Cerebellar cortex (tissue), 1 donor: ENCODE data around the gene GPR135.
"Not testable (repeated sequence)": the region's sequence is repeated elsewhere in the genome, so short reads cannot be mapped to it uniquely, and the experiment has no call there.

ENCODE experiments used
- DNase-seq: peaks from one replicate; pipeline ENCODE4 v3.0.0-alpha.2; 2015; ENCODE audit warnings: low spot score

GPR135 gene

DNA sequence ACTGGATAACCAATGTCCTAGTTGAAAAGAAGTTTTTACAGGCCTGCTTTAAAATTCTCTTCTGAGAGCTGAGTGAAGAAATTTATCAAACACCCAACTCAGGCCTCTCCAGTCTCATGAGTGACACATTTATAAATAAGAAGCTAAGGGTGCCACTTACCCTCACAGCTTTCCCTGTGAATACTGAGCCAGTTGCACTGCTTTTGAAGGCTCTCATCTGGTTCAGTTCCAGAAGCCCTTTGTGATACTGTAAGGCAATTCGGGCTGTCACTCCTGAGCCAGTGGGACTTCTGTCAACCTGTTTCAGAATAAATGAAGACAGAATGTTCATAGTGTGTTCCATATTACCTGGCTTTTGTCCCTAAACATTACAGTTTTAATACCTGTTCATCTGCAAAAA is 10.5 kb upstream of the GPR135 start:
- DNase-seq, result no peak

DNA sequence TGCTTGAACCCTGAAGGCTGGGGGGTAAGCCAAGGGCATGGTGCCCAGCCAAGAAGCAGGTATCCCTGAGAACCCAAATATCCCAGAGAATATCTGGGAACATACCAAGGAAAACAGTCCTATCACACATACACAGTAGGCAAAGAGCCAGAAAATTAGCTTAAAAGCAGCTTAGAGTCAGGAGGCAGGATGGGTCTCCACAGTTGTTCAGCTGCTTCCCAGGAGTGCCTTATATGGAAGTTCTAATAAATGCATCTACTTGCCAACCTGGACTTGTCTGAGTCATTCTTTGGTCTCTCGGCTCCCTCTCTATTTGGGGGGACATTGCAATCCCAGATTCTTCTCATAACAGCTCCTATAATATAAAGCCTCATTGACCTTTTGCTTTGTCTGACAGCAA is 9.0 kb upstream of the GPR135 start:
- no peak for DNase-seq

DNA sequence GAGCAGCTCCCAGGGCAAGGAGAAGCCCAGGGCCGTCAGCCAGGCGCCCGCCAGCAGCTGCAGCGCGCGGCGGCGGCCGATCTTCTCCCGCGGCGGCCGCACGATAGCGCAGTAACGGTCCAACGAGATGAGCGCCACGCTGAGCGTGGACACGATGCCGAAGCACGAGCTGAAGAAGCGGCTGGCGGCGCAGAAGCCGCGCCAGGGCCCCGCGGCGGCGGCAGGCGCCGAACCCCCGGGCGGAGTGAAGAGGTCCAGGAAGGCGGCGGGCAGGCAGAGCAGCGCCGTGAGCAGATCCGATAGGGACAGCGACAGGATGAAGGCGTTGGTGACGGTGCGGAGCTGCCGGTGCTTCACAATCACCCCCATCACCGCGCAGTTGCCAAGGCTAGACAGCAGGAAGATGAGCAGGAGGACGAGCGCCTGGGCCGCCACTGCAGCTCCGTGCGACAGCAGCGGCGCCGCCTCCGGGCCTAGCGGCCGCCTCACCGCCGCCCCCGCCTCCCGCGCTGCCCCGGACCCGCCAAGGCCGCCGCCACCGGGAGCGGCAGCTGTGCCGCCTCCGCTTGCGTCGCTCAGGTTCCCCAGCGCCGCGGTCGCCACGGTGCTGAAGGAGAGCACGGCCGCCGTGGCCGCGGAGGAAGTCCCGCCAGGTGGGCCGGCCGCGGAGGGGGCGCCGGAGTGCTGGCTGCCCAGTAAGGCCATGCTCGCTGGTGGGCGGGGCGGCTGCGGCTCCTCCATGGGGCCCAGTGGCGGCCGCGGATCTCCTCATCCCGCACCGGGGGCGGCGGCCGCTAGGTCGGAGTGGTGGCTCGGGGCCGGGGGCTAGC is 479 bp downstream of the GPR135 start:
- peak; percentile 55 for DNase-seq

DNA sequence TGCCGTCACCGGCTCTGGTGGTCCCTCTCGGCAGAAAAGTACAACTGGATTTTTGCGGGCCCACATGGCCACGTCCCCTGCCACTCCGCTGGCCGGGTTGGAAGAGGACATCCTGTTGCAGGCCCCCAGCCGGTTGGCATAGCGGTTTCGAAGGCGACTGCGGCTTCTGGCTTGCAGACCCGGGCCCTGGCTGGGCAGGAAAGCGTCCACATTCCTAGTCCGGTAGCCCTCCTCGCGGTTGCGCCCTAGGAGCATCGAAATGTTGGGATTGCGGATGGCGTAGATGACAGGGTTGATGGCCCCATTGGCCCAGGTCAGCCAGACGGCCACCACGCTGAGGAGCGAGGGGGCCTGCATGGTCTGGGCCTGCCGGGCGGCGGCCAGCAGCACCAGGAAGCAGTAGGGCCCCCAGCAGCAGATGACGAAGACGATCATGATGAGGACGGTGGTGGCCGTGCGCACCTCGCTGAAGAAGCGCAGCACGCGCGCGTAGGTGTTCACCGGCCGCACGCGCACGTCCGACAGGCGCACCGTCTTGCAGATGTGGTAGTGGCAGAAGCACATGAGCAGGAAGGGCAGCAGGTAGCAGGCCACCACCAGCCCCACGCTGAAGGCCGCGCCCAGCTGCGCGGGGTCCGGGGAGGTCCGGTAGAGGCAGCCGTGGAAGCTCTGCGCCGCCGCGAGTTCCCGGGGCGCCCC is 1.2 kb downstream of the GPR135 start:
- peak; percentile 26 for DNase-seq

DNA sequence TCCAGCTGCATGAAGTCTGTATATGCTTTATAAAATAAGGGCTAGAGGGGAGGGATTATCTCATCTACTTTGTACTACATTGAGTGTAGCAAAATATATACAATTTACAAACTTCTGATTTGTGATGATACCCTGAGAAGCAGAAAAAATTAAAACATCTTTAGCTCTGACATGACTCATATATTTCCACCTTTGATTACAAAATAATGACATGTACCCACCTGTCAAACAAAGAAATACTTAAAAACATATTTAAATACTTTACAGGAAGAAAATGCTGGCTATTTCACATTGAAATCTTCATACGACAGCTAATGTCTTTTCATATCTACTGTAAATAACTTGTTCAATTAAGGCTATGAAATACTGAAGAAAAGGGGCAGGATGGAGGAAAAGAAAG is 3.3 kb downstream of the GPR135 start:
- DNase-seq, result no peak

DNA sequence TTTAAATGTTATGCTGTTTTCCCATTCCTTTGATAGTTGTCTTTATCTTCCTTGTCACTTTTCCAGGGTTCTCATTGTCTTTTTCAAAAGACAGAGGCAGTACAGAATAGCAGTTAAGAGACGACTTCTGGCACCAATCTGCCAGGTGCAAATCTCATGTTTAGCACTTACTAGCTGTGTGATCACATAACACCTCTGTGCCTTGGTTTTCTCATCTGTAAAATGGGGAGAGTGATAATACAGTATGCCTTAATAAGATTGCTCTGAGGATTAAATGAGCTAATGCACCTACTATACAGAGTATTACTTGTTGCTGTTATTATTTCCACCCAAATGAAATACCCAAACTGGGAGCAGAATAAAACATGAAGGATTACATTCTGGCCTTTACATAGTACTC is 4.8 kb downstream of the GPR135 start:
- no peak for DNase-seq

DNA sequence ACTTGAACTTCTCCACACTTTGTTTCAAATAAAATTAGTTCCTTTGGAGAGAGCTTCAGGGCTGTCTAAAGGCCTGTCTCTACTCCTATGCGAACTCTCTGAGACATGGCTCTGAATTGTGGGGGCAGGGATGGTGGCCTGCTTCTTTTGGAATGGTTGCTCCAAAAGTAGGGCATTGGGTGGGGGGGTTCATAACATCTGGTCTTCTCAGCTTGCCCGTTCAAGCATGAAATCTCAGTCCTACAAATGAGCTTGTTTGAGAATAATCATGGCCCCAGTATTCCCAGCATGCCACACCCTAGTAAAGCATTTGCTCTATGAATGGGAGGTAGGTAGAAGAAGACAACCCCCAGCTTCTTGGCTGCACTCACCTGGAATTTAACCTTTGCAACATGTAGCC is 6.7 kb downstream of the GPR135 start:
- DNase-seq, result no peak

DNA sequence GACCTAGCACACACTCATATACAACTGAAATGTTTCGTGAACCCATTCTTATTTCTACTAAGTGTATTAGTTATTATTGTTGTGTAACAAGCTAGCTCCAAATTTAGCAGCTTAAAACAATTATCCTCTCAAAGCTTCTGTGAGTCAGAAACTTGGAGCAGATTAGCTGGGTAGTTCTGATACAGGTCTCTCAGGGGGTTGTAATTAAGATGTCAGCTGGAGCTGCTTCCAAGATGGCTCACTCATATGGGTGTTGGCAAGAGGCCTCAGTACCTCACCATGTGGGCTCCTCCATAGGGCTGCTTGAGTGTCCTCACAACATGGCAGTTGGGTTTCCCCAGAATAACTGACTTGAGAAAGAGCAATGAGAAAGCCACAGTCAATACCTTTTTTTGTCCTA is 9.8 kb downstream of the GPR135 start:
- no peak for DNase-seq

DNA sequence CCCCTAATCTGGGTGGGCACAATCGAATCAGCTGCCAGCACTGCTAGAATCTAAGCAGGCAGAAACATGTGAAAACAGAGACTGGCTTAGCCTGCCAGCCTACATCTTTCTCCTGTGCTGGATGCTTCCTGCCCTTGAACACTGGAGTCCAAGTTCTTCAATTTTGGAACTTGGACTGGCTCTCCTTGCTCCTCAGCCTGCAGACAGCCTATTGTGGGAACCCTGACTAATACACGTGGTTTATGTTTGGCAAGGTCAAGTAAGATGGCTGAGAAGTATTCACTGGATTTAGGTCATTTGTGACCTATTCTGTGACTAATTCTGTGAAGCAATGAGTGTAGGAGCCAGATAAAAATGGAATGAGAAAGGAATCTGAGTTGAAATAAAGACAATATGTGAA is 11.0 kb downstream of the GPR135 start:
- no peak for DNase-seq

DNA sequence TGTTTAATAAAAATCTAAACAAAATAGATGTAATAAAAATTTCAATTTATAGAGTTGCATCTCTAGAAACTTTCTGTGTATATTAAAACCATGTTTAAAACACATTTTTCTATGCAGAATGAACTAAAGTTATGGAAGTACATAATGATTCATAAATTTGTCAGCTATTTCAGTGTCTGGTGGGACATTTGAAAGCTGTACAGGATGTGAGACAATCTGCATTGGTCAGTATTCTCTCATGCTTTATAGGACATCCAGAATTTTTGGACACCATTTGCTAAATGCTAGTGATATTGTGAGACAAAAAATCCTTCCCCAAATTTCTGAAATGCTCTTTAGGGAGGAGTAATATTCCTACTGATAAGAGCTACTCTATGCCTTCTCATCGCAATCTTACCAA is 13.3 kb downstream of the GPR135 start:
- no peak for DNase-seq

DNA sequence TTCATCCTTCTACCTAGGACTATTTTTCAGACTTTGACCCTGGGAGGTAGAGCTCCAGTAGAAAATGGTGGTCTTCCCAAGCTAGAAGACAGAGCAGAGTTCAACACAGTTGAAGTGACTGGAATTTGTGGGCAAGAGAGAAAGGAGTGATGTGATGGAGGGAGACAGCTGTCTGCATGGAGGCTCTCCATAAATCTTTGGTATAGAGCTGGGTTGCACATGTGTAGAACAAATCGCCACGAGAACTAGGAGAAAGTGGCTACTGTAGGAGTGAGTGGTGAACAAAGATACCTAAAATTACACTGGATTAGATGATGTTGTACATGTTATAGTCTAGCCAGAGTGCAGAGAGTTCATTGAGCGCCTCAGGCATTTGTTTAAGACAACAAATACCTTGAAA is 14.5 kb downstream of the GPR135 start:
- DNase-seq, result no peak

DNA sequence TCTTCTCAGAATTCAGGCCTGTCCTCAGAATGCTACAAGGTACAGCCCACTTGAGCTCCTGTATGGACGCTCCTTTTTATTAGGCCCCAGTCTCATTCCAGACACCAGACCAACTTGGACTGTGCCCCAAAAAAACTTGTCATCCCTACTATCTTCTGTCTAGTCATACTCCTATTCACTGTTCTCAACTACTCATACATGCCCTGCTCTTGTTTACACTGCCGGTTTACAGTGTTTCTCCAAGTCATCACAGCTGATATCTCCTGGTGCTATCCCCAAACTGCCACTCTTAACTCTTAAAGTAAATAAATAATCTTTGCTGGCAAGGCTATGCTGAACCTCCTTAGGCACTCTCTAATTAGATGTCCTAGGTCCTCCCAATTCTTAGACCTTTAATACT is 16.5 kb downstream of the GPR135 start:
- DNase-seq, result not testable (repeated sequence)

DNA sequence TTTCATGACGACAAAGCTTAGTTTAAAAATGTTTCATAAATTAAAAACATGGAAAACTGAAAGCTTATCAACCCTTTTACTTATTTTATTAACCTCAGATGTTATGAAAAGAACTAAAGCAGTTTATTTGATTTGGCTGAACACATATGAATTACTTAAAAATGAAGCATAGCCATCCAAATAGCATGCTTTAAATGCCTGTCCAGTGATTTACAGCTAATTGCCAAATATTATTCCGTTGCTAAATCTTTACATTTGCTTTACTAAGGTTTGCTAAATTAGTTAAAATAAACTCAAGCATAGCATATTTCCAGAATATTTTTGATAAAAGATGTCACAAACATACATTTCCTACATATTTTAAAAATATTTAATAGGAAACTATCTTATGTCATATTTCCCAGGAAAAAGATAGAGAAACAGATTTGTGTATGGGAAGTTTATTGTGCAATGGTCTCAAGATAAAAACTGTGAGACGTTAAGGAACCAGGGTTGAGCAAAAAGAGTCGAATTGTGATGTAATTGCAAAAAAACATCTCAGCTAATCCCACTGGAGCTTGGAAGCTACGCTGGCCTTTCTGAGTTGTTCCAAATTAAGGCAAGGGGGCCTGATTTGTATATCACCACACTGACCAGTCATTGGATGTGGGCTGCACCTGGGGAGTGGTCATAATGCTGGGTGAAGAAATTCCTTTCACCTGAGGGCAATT is 25.8 kb downstream of the GPR135 start:
- no peak for DNase-seq

DNA sequence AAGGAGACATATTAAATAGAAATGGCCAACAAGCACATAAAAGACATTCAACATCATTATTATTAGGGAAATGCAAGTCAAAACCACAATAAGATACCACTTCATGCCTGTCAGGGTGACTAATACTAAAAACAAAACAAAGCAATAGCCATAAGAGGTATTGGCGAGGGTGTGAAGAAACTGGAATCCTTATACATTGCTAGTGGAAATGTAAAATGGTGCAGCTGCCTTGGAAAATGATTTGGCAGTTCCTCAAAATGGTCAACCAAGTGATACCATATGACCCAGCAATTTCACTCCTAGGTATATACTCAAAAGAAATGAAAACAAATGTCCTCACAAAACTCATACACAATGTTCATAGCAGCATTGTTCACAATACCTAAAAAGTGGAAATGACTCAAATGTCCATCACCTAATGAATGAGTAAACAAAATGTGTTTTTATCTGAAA is 27.0 kb downstream of the GPR135 start:
- no peak for DNase-seq

DNA sequence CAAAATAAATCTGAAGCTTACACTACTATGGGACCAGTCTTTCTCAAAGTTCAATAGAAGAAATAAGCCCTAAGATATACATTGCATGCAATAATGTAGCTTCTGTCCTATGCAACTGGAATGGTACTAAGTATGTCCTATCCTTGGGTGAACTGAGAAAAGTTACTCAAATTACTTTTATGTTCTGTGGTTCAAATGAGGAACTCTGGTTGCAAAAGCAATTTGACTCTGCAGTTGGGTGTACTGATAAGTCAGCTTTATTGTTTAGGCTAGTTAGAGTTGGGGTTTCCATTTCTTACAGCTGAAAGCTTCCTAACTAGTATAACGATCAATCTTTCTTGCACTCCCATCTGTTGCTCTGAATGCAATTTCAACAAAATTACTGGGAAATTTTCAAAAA is 29.2 kb downstream of the GPR135 start:
- DNase-seq, result no peak

DNA sequence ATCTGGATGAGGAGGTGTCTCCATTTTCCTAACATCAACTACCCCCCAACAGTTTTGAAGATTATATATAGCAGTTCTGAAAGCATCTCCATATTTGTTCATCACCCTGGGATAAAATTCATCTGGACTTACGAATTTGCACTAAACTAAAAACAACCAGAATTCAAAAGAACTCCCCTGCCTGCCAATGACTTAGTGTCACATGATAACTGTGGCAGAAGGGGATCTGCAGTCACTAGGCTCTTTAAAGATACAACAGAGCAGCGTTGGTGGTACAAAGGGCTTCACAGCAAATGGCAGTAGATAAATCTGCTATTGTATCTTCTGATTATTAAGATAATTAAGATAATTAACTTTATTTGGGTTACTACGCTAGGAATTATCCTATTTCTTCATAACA is 30.1 kb downstream of the GPR135 start:
- no peak for DNase-seq

DNA sequence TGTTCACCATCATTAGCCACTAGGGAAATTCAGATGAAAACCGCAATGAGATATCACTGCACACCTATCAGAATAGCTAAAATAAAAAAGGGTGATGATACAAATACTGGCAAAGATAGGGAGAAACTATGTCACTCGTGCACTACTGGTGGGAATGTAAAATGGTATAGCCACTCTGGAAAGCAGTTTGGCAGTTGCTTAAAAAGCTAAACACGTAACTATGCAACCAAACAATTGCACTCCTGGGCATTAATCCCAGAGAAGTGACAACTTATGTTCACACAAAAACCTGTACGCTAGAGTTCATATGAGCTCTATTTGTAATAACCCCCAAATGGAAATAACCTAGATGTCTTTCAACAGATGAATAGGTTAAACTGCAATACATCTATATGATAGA is 35.4 kb downstream of the GPR135 start:
- no peak for DNase-seq

DNA sequence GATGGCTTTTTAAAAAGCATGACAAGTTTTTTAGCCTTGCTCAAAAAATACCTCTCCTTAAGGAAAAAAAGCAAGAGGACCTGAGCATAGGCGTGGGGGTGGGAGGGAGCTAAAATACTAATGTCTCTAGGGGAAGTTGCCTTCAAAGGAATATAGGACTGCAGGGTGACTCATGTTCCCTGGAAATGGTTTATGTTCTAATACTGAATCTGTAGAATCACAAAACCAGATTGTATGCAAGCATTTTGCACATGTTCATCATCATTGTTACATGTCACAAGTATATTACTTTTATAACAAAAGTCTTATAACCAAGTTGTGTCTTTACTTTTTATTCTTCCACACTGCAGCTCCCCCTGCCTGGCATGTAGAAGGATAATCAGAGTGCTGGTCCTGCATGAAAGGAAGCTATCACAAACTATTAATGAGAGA is 36.6 kb downstream of the GPR135 start:
- DNase-seq, result no peak

DNA sequence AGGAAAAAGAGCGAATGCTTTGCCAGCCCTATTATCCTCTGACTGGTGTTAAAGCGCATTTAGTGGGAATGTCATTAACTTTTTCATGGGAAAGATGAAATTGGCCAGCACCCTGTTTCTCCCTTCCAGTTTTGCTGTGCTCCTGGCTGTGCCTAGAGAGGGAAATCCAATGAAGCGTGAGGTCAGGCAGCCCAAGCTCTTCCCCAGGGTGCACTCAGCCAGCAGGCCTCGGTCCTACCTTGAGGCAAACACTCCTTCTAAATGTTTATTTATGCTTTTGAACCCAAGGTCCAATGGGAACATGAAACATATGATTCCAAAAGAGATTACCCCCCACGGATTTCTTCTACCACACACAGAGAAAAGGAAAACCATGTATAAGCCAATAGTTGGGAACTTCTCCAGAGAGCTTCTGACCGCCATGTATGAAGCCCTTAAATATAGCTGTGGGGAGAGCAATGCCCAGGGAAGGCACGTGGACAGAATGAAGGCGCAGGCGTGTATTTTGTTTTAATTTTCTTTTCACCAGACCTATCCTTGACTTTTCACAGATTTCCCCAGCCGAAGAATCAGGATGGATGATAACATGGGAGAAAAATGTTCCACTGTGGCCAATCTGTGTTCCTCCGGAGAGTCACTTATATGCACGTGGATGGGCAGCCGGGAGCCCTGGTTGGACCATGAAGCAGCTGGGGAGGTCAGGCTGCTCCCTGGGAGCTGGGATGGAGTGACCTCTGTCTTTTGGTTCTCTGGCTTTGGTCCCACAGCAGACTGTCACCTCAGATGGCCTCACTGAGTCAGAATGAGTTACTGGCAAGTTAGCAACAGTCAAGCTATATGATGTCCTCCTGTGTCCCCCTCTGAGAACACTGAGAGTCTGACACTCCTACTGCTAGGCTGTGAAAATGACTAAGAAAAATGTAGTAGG is 37.3 kb downstream of the GPR135 start:
- peak; percentile 33 for DNase-seq

DNA sequence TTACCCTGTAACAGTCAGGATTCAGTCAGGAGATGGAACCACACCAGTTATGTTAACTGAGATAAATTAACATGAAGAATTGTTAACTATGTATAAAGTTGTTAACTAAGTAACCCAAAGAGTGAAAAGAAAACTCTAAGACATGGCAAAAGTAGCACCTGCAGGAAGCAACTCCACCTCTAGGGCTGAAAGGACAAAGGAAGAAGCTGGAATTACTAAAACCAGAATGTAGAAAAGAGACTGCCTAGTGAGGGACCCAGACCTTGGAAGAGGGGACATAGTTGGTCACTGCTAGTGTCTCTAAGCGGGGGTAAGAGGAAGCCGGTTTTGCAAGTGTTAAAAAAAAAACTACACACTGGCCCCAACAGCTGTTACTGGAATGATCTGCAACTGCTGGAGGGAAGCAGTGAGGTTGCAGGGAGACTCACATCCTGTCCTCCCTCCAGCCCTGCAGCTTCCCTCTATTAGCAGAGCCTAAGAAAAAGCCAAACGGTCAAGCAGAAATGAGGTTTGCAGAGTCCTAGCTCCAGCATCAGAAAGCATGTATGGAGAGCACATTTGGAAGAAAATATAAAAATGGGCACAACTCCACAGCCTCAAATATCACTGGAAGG is 39.8 kb downstream of the GPR135 start:
- DNase-seq, result no peak

DNA sequence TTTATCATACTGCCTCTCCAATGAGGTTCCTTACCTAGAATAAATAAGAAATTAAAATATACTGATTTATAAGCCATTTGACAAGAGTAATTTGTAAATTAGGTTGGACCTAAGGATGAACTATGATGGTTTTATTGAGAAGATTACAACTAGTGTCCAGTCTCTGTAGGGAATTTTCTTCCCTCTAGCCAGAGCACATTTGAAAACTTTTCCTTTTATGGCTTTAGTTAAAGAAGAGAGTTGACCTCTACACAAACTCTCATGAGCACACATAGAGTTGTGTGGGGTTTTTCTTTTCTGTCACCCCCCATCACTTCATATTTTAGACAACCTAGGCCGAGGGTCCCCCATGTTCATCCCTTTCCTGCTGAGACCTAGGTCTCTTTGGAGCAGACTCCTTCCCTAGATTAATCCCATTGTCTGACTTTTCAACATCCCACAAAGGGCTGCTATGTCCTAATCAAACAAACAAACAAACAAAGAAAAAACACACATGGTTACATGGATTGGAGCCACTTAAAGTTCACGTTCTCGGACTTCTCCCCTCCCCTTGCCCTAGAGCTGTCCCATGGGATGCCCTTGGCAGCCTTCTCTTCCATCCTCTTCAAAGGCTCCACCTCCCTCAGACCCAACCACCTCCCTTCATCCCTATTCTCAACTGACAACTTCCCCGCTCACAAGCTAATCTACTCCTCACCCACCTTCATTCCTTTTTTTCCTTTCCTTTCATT is 40.7 kb downstream of the GPR135 start:
- no peak for DNase-seq
